CD4-positive, alpha-beta T cell treated with Interleukin-2 at 100 ng/mL for 4 hours (primary cell): Measurements from ENCODE around the gene GLB1L2.

Experiments used
- DNase-seq: peaks from one replicate; pipeline ENCODE4 v3.0.0-alpha.2; 2020; ENCODE audit warnings: low spot score

GLB1L2 gene

GRCh38 chr11:134347441-134347840, 15.7 kb downstream of the GLB1L2 start:
- no peak for DNase-seq

GRCh38 chr11:134349109-134349801, 17.5 kb downstream of the GLB1L2 start:
- peak; percentile 36 for DNase-seq

DNA sequence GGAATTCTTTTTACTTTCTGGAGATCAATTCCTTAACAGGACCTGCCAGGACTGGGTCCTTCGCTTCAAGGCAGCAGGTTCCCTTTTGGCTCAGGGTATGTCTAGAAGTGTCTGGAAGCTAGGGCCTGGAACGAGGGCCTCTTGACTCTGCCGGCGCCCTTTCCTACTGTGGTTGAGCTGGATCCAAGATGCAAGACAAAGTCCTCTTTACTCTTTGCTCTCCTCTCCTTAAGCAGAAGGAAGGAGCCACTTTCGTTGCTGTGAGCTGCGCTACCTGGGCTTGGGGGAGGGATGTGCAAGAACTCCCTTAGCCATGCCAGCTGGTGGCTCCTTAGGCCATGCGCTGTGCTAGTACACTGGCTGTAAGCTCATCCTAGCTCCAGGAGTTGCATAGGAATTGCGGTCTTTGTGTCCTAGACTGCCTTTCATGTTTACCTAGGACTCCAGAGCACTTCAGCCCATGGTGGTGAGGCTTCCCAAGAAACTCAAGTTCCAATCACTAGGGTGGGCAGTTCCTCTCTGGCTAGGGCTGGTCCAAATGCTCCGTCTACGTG, 18.1 kb downstream of the GLB1L2 start:
- no peak for DNase-seq

DNA sequence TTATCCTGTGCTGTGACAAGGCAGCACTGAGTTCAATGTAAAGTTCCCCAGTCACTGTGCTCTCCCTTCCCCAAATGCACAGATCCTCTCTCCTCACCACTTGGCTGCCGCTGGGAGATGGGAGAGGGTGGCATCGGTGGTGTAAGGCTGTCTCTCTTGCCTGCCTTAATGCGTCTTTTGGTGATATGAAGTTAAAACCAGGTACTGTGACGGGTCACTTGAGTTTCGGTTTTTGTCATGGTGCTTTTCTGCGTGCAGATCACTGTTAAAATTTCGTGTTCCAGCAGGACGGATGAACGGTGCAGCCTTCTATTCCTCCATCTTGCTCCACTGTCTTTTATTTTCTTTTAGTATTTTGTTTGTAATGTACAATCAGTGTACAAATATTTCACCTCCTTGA, 18.6 kb downstream of the GLB1L2 start:
- DNase-seq = no peak

GRCh38 chr11:134352111-134352510, 20.3 kb downstream of the GLB1L2 start:
- DNase-seq = no peak

DNA sequence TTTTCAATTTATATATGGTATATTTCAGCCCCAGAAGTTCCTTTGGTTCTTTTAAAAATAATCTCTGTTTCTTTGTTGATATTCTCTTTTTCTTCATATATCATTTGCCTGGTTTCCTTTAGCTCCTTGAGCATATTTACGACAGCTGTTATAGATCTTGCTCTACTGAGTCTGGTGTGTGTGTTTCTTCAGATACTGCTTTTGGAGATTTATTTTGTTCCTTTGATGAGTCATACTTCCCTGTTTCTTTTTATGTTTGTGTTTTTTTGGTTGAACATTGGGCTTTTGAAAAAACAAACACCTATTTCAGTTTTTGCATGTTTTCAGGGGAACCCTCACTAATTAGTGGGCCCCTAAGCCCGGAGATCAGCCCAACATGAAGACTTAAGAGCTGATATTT, 23.3 kb downstream of the GLB1L2 start:
- DNase-seq = no peak

DNA sequence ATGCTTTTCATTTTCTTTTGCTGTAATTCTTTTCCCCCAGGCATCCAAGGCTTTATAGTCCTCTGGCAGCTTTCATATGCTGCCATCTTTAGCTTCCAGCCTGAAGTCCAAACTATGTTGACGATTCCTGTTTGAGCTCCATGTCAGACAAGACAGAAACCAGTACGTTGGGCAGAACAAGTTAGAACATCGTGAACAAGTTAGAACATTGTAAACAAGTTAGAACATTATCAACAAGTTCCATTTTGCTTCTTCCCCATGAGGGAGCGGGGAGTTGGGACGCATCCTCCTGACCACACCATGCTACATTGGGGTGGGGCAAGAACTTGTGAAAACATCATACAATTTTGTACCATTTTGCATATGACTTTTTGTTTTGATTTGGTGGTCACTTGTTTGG, 23.9 kb downstream of the GLB1L2 start:
- DNase-seq = no peak

DNA sequence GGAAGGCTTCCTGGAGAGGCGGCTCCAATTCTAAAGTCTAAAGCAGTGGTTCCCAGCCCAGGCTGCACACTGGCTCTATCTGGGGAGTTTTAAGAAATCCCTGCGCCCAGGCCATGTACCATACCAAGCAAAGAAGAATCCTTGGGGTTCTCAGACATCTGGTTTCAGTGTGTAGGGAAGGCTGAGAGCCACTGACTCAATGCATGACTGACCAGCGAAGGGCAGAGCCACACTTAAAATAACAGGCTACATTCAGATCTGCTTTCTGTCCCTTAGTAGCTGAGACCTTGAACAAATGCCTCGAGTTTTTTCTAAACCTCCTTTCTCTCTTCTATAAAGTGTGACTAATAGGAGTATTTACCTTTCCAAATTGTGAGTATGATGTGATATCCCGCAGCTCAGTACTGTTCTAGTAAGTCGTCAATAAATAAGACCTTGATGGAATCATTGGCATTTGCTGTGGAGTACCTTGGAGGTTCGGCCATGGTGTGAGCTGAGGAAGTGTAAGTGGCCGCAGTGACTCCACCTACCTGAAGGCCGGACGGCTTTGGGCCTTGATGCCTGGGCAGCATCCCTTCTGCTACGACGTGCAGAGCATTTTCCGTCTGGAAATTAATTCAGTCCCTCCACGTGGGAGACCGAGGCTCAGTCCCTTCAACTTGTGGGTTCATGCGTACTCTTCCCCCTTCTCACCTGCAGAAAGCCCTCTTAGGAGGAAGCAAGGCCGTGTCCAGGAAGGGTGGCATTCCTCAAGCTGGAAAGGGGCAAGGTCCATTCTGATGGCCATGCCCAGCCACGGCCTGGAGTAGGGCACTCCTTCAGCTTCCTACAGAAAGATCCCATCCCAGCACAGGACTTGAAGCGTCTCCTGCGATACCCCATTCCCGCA, 25.1 kb downstream of the GLB1L2 start:
- no peak for DNase-seq

- DNase-seq = no peak
Measured at GRCh38 chr11:134357545-134357839, 25.7 kb downstream of the GLB1L2 start.

- DNase-seq = no peak
Measured at GRCh38 chr11:134358165-134358855, 26.5 kb downstream of the GLB1L2 start.

DNA sequence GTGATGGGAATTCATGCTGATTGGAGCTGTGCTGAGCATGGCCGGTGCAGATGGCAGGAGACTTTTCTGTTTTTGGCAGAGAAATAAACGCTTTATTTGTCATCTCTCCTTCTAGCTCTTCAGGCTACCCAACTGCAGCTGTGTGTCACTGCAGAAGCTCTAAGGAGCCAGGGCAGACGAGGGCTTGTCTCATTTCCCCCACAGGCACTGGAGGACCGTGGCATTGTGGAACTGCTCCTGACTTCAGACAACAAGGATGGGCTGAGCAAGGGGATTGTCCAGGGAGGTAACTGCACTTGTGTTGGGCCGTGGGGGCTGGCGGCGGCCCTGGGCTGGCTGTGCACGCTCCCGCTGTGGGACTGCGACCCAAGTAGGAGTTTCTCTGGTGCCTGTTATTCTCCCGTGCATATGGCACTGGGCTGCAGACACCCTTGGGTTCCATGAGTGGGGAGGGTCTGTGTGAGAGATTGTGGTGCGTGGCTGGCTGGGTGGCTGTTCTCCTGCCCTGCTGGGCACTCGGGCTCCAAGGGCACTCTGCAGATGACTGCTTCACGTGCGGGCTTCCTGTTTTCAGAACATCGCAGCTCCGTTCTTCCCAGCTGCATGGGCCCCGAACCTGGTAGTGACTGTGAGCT, 27.2 kb downstream of the GLB1L2 start:
- DNase-seq = no peak

GRCh38 chr11:134359646-134360045, 27.9 kb downstream of the GLB1L2 start:
- DNase-seq = no peak

DNA sequence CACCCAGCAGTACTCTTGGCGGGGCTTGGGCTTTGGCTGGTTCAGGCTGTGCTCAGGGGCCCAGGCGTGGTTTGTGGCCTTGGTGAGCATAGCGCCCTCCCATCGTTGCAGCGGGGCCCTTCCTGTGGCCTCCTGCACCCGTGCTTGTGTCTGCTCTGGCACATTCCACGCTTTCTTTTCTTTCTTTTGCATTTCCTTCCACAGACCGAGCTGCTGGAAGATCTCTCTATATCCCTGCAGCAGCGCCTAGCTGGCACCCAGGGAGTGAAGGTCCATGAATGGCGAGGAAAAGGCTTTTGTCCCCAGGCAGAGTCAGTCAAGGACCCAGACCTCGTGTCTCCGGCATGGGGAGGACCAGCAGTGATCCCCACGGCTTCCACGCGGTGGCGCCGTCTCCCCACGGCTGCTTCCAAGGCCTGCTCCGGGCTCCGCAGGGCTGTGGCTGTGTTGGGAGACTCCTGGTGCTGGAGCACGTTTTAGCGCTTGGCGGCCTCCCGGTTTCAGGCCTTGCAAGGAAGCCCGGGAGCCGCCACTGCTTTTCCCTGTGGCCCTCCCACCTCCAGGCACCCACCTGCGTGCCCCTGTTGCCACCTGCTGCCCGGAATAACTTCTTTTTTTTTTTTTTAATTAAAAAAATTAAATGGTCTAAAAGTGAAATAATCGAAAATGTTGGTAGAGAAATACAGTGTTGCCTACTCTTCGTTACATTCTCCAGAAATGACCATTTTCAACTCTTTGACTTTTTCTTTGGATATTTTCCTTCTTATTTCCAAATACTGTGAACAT, 28.5 kb downstream of the GLB1L2 start:
- peak; percentile 65 for DNase-seq

DNA sequence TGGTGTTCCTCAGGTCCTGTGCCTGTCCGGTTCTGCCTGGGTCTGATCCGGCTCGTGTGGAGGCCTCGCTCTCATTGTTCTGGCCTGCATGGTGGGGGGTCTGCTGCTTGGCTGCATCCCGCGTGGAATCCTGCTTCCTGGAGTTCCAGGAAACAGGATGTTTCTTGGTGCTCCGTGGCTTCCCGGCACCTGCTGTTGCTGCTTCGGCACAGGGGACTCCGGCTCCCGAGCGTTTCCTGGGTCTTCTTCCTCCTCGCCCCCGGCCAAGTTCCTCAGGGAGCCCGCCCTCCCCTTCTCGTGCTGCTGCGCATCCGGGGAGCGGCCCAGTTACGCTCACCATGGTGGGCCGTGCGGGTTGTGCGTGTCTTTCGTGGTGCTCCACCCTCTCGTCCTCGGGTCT, 29.9 kb downstream of the GLB1L2 start:
- no peak for DNase-seq

DNA sequence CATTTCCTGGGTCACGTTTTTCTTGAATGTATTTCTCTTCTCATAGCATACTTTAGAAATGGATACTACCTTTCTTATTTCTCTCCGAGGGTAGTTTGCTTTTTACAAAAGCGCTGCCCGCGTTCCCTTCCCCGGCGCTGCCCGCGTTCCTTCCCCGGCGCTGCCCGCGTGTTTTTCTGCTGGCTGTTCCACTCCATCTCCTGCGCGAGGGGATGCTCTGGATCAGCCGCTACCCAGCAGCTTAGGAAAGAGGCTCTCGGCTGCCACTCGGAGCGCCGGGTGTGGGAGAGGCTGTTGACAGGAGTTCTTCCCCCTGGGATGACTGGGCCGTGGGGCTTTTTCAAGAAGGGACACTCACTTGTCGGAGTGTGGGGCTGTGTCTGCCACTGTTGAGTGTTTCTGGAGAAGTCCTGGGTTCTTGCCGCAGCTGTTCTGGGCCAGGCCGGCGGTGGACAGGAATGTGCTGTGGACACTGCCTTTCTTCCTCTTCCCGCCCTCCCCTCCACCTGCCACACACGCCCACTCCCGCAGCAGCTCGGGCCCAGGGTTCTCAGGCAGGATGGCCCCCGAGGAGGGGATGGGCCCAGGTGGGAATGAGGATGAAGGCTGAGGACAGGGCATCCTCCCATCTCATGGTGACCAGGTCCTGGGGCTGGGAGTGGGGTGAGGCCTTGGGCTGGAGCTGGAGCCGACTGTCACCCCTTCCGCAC, 30.6 kb downstream of the GLB1L2 start:
- DNase-seq = no peak

DNA sequence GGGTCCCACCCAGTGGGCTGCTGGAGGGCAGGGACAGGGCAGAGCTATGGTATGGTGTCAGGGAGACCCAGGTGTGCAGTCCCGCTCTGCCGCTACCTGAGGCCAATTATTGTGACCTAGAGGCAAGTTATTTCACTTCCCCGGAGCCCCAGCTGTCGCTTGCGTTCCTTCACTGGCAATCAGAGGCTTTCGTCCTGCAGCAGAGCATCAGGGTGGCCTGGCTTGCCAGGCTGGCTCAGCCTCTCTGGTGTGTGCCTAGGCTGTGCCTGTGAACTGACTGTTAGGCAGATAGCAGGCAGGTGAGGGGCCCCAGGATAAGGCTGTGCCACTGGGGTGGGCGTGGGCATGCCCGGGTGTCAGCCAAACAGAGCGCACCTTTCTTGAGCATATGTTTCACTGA, 31.4 kb downstream of the GLB1L2 start:
- DNase-seq = no peak

DNA sequence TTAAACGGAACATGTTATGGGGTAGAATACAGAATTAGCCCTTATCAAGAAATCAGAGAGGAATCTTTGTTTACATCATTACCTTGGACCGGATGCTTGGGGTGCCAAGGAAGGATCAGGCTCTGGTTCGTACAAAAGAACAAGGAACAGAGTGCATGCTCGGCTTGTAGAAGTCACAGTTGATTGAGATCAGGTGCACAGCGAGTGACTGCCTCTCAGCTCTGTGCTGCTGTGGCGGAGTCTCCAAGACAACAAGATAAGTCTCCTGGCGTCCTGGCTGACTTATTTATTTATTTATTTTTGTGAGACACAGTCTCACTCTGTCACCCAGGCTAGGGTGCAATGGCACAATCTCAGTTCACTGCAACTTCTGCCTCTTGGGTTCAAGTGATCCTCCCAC, 31.8 kb downstream of the GLB1L2 start:
- no peak for DNase-seq

GRCh38 chr11:134364261-134364660, 32.5 kb downstream of the GLB1L2 start:
- DNase-seq = no peak

DNA sequence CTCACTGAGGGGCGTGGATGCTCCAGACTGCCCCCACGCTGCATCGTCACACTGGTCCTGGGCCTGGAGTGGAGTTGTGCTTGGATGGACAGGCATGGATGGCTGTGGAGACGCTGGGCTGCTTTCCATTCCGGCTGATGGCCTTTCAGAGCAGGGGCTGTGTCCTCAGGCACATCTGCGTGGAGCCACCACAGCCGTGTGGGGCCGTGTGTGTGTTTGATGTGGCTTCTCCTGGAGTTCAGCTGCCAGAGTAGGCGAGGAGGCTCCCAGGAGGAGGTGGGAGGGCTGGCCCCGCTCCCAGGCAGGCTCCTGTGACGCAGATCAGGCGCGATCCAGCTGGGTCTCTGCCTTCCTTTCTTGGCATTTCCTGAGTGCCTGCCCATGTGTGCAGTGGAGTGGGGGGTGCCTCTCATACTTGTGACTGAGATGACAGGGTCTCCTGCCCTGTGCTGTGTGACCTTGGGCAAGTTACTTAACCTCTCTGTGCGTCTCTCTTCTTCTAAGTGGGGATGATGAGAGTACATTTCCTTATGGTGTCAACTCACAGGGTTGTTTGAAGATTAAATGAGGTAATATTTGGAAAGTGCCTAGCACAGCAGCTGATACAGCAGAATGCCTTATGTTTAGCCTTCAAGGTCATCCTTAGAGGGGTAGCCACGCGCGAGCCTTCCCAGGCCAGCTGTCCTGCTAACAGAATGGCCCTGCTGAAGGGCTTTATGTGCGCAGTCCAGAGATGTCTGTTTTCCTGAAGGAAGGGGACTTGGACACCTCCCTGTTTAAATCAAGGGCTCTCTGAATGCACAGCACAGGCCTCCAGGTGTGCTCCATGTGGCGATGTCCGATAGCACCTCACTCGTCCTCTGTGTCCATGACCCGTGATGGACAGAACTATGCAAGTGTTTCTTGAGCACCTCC, 33.5 kb downstream of the GLB1L2 start:
- DNase-seq = no peak

- no peak for DNase-seq
Measured at GRCh38 chr11:134366254-134366653, 34.5 kb downstream of the GLB1L2 start.
